ENCODE measurements around the gene MORC2. TPM values are rescaled to one million over a fixed set of nuclear protein-coding genes. Genes with fewer than 3 reads are reported as not detected.

MORC2 gene
- total and polyA plus RNA-seq, 9 of the 15 experiments (the other 6 are each of a cell fraction or from before 2014, with no cell fraction given), result 3.3 to 34.7 (median 16.7) TPM

DNA sequence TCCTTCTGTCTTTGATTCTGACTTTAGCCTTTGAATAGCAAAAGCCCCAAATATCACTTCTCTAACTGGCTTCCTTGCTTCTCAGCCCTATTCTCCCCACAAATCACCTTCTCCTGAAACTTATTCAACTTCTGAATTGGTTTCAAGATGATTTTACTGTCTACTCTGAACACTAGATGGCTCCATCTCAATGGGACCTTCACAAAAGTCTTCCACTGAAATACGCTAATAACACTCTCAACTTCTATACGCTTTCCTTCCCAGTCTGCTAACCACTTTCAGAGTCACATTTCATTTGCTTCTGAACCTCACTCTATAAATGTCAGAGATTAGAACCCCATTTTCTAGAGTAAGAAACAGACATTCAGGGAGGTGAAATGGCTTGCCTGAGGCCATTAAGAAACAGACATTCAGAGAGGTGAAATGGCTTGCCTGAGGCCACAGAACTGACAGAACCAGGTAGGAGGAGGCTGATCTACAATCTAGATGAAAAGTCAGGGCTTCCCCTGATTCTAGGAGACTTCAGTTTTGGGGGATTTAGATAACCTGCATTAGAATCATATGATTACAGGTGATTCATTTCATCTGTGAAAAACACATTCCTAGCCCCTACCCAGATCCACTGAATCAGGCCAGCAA lies 20.6 kb downstream of the MORC2 start (continued):
- TF ChIP-seq REST (IDR thresholded peaks at IDR 0.05; ENCODE audit: borderline replicate concordance), result peak; percentile 60; the same call in 1 of the 2 replicates
- TF ChIP-seq REST (CRISPR knock-in tag; IDR thresholded peaks at IDR 0.05; ENCODE audit: low read depth), result no peak
- TF ChIP-seq RAD21 (CRISPR knock-in tag; conservative IDR thresholded peaks at IDR 0.05 in 1 of 2, IDR thresholded peaks at IDR 0.05 in 1 of 2), result peak; percentile 51 to 63
- no peak for TF ChIP-seq ZNF717 (CRISPR knock-in tag; IDR thresholded peaks at IDR 0.05)
- TF ChIP-seq, protein P1, sequence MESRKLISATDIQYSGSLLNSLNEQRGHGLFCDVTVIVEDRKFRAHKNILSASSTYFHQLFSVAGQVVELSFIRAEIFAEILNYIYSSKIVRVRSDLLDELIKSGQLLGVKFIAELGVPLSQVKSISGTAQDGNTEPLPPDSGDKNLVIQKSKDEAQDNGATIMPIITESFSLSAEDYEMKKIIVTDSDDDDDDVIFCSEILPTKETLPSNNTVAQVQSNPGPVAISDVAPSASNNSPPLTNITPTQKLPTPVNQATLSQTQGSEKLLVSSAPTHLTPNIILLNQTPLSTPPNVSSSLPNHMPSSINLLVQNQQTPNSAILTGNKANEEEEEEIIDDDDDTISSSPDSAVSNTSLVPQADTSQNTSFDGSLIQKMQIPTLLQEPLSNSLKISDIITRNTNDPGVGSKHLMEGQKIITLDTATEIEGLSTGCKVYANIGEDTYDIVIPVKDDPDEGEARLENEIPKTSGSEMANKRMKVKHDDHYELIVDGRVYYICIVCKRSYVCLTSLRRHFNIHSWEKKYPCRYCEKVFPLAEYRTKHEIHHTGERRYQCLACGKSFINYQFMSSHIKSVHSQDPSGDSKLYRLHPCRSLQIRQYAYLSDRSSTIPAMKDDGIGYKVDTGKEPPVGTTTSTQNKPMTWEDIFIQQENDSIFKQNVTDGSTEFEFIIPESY (CRISPR knock-in tag; IDR thresholded peaks at IDR 0.05), result peak; percentile 14; the same call in 1 of the 2 replicates
- TF ChIP-seq CTCF (IDR thresholded peaks at IDR 0.05 in 2 of 3, conservative IDR thresholded peaks at IDR 0.05 in 1 of 3; ENCODE audit: insufficient read depth in 2 of 3, low read depth in 1 of 3, low read length in 3 of 3), result peak; percentile 22 to 62 (median 26); a peak in 3 of 6 replicates
- TF ChIP-seq TAL1 (IDR thresholded peaks at IDR 0.05), result no peak
- TF ChIP-seq NR2C2 (CRISPR knock-in tag; IDR thresholded peaks at IDR 0.05), result no peak
- TF ChIP-seq NR2C2 (tag; IDR thresholded peaks at IDR 0.05), result no peak
- no peak for TF ChIP-seq HIVEP1 (CRISPR knock-in tag; IDR thresholded peaks at IDR 0.05)

All from K562 (cell line).